ENCODE data around the gene TMEM255B.

The TMEM255B gene

DNA sequence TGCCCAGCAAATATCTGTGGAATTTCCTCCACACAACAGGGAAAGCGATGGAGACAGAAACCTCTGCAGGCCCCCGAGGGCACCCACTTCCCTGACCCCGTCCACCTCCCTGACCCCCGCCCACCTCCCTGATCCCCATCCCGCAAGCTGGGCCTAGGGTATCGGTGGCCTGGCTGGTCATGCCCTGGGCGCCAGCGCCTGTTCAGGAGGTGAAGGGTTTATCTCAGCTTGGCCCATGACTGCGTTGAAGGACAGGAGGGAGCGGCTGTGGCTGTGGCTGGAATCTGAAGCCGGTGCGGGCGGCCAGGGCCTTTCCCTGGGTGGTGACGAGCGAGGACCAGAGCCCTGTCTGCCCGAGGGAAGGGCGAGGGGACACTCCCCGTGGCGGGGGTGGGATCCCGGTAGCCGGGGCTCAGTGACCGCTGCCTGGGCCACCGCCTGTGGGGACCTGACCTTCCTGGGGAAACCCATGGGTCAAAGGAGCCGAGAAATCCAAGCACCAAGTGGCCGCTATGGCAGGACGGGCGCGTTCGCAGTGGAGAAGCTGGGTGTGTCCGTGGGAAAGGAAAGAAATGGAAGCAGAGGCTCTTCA lies 84.1 kb downstream of the TMEM255B start:
- Histone ChIP-seq H4K20me1 (peaks cover 25 to 98% (median 67%) of the 10 kb centered on the region in 11 experiments; a peak in 21 of 22 replicates), H3K9me3 (replicated peaks in 1 of 11) (peaks cover 0 to 17% (median 4%) of the 10 kb centered on the region in 11 experiments; a peak in 10 of 22 replicates), H3K9ac (peak overlapping the region in 7 of 11 experiments; percentile 20 to 67 (median 37); a peak in 9 of 22 replicates), H3K4me1 (peaks cover 57 to 90% (median 84%) of the 10 kb centered on the region in 10 experiments), H3K27me3 (peaks cover 0 to 34% (median 7%) of the 10 kb centered on the region in 11 experiments; a peak in 11 of 22 replicates), H3K36me3 (peaks cover 0 to 77% (median 15%) of the 10 kb centered on the region in 11 experiments; a peak in 9 of 22 replicates), H3K4me2 (peak overlapping the region; percentile 56 to 92 (median 82)), H3K4me3 (peak overlapping the region in 1 of 10 experiments; percentile 19; a peak in 1 of 20 replicates), H3K27ac (peak overlapping the region in 8 of 11 experiments; percentile 31 to 81 (median 67); a peak in 15 of 22 replicates)
- no peak for TF ChIP-seq Cebpa-rat (IDR thresholded peaks at IDR 0.05)

- no peak overlapping the region; a peak in 1 of 20 replicates for H3K4me3 ChIP-seq
- H3K36me3 ChIP-seq, result peaks cover 0 to 73% (median 11%) of the 10 kb centered on the region in 11 experiments; a peak in 9 of 22 replicates
- H3K9me3 ChIP-seq (replicated peaks in 1 of 11), result peaks cover 0 to 17% (median 4%) of the 10 kb centered on the region in 11 experiments; a peak in 10 of 22 replicates
- TF ChIP-seq Cebpa-rat (IDR thresholded peaks at IDR 0.05), result peak in 5 of 11 experiments; percentile 51 to 75 (median 57); a peak in 6 of 22 replicates
- H4K20me1 ChIP-seq, result peaks cover 16 to 98% (median 61%) of the 10 kb centered on the region in 11 experiments; a peak in 21 of 22 replicates
- H3K9ac ChIP-seq, result peak overlapping the region in 7 of 11 experiments; percentile 20 to 67 (median 37); a peak in 11 of 22 replicates
- H3K27ac ChIP-seq, result peak overlapping the region in 8 of 11 experiments; percentile 31 to 81 (median 67); a peak in 15 of 22 replicates
- H3K4me1 ChIP-seq, result peaks cover 48 to 82% (median 76%) of the 10 kb centered on the region in 10 experiments
- peak overlapping the region; percentile 56 to 92 (median 82) for H3K4me2 ChIP-seq
- H3K27me3 ChIP-seq, result peaks cover 0 to 34% (median 7%) of the 10 kb centered on the region in 11 experiments; a peak in 11 of 22 replicates
Observed at GRCh38 chr13:113843864-113844556, 85.0 kb downstream of the TMEM255B start.

DNA sequence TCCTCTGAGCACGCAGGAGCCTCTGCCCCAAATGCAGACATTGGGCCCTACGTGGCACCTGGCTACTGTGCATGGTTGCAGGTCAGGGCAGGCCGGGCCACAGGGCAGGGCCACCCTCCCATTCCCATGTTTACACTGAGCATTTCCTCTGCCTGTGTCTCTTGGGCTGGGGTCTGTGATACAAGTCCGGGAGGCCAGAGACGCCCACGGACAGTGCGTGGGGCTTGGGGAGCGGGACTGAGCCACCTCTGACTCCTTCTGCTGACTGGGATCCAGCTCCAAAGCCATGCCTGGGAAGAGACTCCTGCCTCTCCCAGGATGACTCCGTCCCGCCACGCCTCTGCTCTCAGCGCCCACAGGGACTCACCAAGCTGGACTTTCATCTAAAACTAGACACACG lies 86.0 kb downstream of the TMEM255B start:
- Histone ChIP-seq H3K36me3 (peaks cover 0 to 63% (median under 1%) of the 10 kb centered on the region in 11 experiments; a peak in 7 of 22 replicates), H3K4me2 (peak overlapping the region in 10 of 11 experiments; percentile 62 to 92 (median 84); a peak in 19 of 22 replicates), H3K4me1 (peaks cover 38 to 71% (median 66%) of the 10 kb centered on the region in 10 experiments), H3K27me3 (peaks cover 0 to 33% (median 7%) of the 10 kb centered on the region in 11 experiments; a peak in 11 of 22 replicates), H3K9me3 (replicated peaks in 1 of 11) (peaks cover 0 to 17% (median 4%) of the 10 kb centered on the region in 11 experiments; a peak in 10 of 22 replicates), H3K27ac (peak overlapping the region in 6 of 11 experiments; percentile 63 to 81 (median 71); a peak in 9 of 22 replicates), H4K20me1 (peaks cover 7 to 98% (median 52%) of the 10 kb centered on the region in 11 experiments; a peak in 20 of 22 replicates), H3K9ac (no peak overlapping the region), H3K4me3 (no peak overlapping the region)
- TF ChIP-seq Cebpa-rat (IDR thresholded peaks at IDR 0.05), result no peak

GRCh38 chr13:113845723-113846635 lies 87.0 kb downstream of the TMEM255B start:
- H3K27ac ChIP-seq, result no peak overlapping the region
- no peak for TF ChIP-seq Cebpa-rat (IDR thresholded peaks at IDR 0.05)
- H3K4me1 ChIP-seq, result peaks cover 29 to 62% (median 57%) of the 10 kb centered on the region in 10 experiments
- no peak overlapping the region for H3K4me3 ChIP-seq
- no peak overlapping the region for H3K9ac ChIP-seq
- peak overlapping the region in 9 of 11 experiments; percentile 19 to 51 (median 40); a peak in 18 of 22 replicates for H3K4me2 ChIP-seq
- peaks cover 0 to 54% (median 0%) of the 10 kb centered on the region in 11 experiments; a peak in 7 of 22 replicates for H3K36me3 ChIP-seq
- H3K9me3 ChIP-seq (replicated peaks in 1 of 11), result peaks cover 0 to 17% (median 4%) of the 10 kb centered on the region in 11 experiments; a peak in 10 of 22 replicates
- H3K27me3 ChIP-seq, result peaks cover 0 to 25% (median 5%) of the 10 kb centered on the region in 11 experiments; a peak in 10 of 22 replicates
- peaks cover 5 to 98% (median 43%) of the 10 kb centered on the region in 11 experiments; a peak in 17 of 22 replicates for H4K20me1 ChIP-seq

DNA sequence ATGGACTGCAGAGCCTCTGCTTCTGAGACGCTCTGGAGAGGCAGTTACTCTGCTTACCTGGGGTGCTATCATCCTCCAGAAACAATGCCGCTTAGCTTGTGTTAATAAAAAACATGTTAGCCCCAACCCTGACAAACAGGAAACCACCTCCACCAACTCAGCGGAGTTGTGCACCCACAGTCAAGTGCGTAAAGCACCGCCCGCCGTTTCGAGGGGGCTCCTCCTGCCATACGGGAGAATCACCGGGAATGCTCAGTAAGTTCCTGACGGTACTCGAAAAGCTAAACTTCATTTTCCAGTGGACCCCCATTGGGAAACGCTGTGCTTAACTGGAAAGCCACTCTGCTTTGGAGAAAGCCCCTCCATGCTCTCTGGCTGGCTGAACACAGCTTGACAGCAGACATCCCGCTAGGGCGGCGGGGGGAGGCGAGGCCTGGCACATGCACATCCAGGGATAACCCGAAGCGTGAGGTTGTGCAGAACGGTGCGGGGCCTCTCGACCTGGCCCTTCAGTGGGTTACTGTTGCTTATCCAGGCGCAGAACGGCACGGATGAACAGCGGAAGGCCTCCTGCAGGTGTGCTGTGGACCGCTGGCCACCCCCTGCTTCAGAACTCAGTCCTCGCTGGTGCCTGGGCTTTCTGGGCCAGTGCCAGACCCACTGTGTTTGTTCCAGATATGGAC lies 87.8 kb downstream of the TMEM255B start:
- peak overlapping the region in 9 of 11 experiments; percentile 19 to 51 (median 40); a peak in 17 of 22 replicates for H3K4me2 ChIP-seq
- H3K27me3 ChIP-seq, result peaks cover 0 to 25% (median 5%) of the 10 kb centered on the region in 11 experiments; a peak in 10 of 22 replicates
- H4K20me1 ChIP-seq, result peaks cover 7 to 100% (median 41%) of the 10 kb centered on the region in 11 experiments; a peak in 16 of 22 replicates
- no peak overlapping the region for H3K9ac ChIP-seq
- H3K4me3 ChIP-seq, result no peak overlapping the region
- H3K27ac ChIP-seq, result no peak overlapping the region
- peaks cover 25 to 54% (median 50%) of the 10 kb centered on the region in 10 experiments for H3K4me1 ChIP-seq
- peaks cover 0 to 16% (median 4%) of the 10 kb centered on the region in 11 experiments; a peak in 10 of 22 replicates for H3K9me3 ChIP-seq (replicated peaks in 1 of 11)
- no peak for TF ChIP-seq Cebpa-rat (IDR thresholded peaks at IDR 0.05)
- peaks cover 0 to 55% (median 0%) of the 10 kb centered on the region in 11 experiments; a peak in 7 of 22 replicates for H3K36me3 ChIP-seq

GRCh38 chr13:113848020-113848419 lies 89.0 kb downstream of the TMEM255B start:
- Histone ChIP-seq H3K9ac (no peak overlapping the region), H3K4me2 (no peak overlapping the region; a peak in 1 of 22 replicates), H3K36me3 (peaks cover 0 to 51% (median 0%) of the 10 kb centered on the region in 11 experiments; a peak in 7 of 22 replicates), H3K27ac (no peak overlapping the region), H3K4me3 (no peak overlapping the region), H3K27me3 (peaks cover 0 to 25% (median 6%) of the 10 kb centered on the region in 11 experiments; a peak in 11 of 22 replicates), H3K4me1 (peaks cover 38 to 53% (median 50%) of the 10 kb centered on the region in 10 experiments), H4K20me1 (peaks cover 11 to 100% (median 43%) of the 10 kb centered on the region in 11 experiments; a peak in 18 of 22 replicates), H3K9me3 (replicated peaks in 1 of 11) (peaks cover 0 to 13% (median 4%) of the 10 kb centered on the region in 11 experiments; a peak in 8 of 22 replicates)
- TF ChIP-seq Cebpa-rat (IDR thresholded peaks at IDR 0.05), result no peak

Measured in BLaER1 treated with 17β-estradiol and CSF1 and Interleukin-3, amounts not matched to agents 10 nM and 100 nM (cell line).